ENCODE results near the gene HAPLN2.

- peak; percentile 78 for TF ChIP-seq CTCF (IDR thresholded peaks at IDR 0.05)
- TF ChIP-seq REST (IDR thresholded peaks at IDR 0.05; ENCODE audit: insufficient read depth in 1 of 2, low read depth in 2 of 2, low read length in 1 of 2), result no peak
- TF ChIP-seq SIN3A (IDR thresholded peaks at IDR 0.05; ENCODE audit: borderline replicate concordance, insufficient read depth, low read depth, low read length), result no peak
Measured at GRCh38 chr1:156602557-156602993, 16.6 kb upstream of the HAPLN2 start.
